Measurements from ENCODE around the gene USP3.
A peak's percentile ranks its signal among the peaks of the same experiment; 100 is the strongest.
"Not testable (repeated sequence)": the region's sequence is repeated elsewhere in the genome, so short reads cannot be mapped to it uniquely, and the experiment has no call there.

Gene USP3

GRCh38 chr15:63517202-63517601 is 12.8 kb downstream of the USP3 start:
- DNase-seq, result no peak

DNA sequence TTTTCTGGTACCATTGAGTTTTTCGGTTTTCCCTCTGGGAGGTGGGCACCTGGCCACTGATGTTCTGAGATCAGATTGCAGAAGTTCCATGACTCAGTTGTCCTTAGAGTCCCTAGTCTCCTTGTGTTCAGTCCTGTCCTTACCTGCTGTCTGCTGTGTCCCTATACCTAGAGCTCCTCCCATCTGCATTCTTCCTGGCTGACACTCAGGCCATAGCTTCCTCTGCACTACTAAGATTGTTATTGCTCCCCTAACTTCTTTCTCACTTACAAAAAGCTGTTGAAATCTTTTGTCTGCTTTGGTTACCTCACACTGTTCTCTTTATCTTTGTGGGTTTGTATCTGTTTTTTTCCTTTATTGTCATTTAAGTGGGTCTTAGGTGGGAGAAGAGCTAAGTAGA is 13.2 kb downstream of the USP3 start:
- DNase-seq, result no peak

DNA sequence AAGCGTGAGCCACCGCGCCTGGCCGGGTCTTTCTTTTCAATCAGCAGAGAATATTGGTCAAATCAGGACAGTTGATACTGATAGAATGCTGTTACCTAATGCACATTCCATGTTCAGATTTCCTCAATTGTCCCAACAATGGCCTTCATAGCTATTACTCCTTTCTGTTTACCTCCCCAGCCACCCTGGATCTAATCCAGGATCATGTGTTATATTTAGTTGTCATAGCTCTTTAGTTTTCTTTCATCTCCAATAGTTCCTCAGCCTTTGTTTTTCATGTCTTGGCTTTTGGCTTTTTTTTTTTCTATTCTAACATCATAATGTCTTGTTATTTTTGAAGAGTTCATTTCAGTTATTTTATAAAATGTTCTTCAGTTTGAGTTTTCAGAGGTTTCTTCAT is 14.6 kb downstream of the USP3 start:
- DNase-seq, result peak; percentile 38

- DNase-seq, result no peak
Observed at GRCh38 chr15:63519548-63520178, 15.3 kb downstream of the USP3 start.

DNA sequence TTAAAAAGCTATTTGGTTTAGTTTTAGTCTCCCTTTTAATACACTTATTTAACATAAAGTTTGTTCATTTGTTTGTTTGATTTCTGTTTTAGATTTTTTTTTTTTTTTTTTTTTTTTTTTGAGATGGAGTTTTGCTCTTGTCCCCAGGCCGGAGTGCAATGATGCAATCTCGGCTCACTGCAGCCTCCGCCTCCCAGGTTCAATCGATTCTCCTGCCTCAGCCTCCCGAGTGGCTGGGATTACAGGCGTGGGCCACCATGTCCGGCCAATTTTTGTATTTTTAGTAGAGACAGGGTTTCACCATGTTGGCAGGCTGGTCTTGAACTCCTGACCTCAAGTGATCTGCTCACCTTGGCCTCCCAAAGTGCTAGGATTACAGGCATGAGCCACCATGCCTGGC is 16.1 kb downstream of the USP3 start:
- not testable (repeated sequence) for DNase-seq

- DNase-seq, result no peak
Observed at GRCh38 chr15:63522225-63522578, 17.8 kb downstream of the USP3 start.

- no peak for DNase-seq
Observed at GRCh38 chr15:63523306-63523990, 19.1 kb downstream of the USP3 start.

DNA sequence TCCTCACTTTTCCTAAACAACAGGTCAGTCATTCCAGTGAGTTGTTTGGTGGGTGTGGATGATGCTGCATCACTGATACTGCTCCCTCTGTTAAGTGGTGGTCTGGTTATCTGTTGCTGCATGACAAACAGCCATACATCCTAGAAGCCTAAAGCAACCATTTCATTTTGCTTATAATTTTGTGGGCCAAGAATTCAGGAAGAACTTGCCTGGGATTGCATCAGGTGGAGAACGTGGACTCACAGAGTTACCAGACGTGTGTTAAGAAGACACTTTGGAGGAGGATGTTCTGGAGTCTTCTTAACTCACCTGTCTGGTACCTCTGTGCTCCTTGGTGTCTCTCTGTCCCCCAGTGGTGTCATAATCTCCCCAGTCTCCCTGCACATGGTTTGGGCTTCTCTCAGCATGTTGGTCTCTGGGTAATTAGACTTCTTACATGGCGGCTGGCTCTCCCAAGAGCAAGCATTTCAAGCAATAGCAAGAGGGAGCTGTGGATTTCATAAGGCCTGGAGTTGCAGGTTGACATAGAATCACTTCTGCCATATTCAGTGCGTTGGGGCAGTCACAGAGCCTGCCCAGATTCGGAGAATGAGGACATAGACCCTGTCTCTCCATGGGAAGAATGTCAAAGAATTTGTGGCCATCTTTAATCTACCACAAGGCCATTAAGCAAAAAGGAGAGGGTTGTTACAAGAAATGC is 20.1 kb downstream of the USP3 start:
- DNase-seq, result no peak

- no peak for DNase-seq
Observed at GRCh38 chr15:63526401-63526800, 22.0 kb downstream of the USP3 start.

DNA sequence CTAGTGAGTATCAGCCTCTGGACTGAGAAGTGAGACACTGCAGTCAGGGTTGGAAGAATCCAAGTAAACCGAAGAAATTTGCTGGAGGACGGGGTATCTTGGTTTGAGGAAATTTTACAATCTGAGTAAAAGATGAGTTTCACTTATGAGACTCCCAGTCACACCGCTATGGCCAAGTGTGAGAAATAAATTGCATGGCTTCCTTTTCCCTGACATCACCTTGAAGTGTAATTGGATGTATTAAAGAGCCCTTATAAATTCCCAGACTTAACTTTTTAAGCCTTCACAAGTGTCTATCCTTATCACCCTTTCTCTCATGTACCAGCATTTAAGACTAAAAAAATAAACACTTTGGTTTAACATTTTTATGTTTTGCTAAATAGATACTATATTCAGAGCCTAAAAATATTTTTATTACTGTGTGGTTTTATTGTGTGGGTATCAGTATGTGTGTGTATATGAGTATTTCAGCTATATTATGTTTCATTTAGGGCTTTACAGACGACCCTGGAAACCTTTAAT is 23.8 kb downstream of the USP3 start:
- DNase-seq, result no peak

DNA sequence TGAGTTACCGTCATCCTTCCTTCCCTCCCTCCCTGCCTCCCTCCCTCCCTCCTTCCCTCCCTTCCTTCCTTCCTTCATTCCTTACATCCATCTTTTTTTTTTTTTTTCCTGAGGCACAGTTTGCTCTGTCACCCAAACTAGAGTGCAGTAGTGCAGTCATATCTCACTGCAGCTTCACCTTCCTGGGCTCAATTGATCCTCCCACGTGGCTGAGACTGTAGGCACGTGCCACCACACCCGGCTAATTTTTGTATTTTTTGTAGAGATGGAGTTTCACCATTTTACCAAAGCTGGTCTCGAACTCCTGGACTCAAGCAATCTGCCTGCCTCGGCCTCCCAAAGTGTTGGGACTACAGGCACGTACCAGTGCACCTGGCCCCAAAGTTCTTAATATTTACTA is 25.8 kb downstream of the USP3 start:
- no peak for DNase-seq

GRCh38 chr15:63530752-63531299 is 26.4 kb downstream of the USP3 start:
- no peak for DNase-seq

GRCh38 chr15:63531586-63531985 is 27.2 kb downstream of the USP3 start:
- peak; percentile 24 for DNase-seq

- DNase-seq, result no peak
Observed at GRCh38 chr15:63532307-63532744, 27.9 kb downstream of the USP3 start.

- DNase-seq, result not testable (repeated sequence)
Observed at GRCh38 chr15:63534888-63535287, 30.5 kb downstream of the USP3 start.

DNA sequence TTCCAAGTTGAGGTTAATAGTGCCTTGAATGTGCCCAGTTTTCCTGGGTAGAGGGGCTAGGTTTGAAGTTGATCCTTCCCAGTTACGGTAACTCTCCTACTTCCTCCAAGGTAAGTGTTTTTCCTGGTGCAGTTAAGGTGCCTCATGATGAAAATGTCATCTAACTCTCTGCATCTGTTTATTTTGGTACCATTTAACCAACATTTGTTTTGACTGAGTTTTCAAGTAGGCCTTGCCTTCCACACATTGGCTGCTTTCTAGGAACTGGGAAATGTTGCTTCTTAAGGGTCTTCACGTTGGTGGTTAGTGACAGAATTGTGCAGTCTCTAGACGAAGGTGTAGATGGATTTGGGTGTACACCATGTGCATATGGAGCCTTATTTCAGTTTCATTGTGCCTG is 31.3 kb downstream of the USP3 start:
- no peak for DNase-seq

GRCh38 chr15:63538876-63539275 is 34.5 kb downstream of the USP3 start:
- no peak for DNase-seq

DNA sequence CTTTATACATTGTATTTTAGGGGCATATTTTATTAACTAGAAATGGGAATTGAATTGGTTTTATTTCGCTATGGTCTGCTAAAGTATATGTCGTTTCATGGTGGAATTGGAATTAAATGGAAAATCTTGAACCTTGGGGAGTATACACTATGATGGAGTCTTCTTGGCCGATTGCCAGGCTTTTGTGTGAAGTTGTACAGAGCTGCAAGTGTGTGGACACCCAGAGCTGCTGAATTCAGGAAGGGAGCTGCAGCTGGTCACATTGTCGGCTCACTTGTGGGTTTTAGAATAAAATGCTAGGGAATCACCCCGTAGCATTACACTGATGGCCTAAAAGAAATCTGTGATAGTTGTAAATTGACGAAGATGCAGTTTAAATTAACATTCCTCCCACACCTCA is 35.1 kb downstream of the USP3 start:
- peak; percentile 70 for DNase-seq

- no peak for DNase-seq
Observed at GRCh38 chr15:63539998-63540397, 35.6 kb downstream of the USP3 start.

- DNase-seq, result no peak
Observed at GRCh38 chr15:63540449-63540848, 36.1 kb downstream of the USP3 start.

DNA sequence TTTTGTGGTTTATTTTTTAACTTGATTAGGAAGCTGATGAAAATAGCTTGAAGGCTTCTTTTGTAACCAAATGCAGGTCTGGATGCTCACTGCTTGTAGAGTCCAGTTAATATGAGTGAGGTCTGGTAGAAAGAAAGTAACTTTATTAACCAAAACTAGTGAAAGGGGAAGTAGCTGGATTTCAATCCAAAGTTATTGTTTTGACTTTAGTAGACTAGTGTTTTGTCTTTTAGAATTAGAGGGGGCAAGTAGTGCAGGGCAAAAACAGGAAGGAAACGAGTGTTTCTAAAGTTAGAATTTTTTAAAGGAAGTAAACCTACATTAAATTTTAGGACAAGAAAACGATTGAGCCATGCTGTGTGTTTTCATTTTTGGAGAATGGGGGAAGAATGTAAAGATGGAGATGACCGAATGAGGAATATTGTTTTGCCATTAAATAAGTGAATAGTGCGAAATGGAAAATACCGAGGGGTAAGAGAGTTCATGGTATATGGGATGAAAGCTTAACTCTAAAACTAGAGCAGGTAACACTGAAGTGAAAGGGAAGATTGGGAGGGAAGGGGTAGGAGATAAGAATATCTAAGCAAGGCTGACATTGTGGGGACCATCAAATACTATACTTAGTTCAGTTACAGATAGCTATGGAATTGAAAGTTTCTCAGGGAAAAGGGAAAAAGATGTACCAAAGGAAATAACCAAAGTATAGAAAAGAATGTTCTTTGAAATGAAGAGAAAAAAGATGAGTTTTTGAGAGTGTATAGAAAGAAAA is 40.0 kb downstream of the USP3 start:
- DNase-seq, result no peak

DNA sequence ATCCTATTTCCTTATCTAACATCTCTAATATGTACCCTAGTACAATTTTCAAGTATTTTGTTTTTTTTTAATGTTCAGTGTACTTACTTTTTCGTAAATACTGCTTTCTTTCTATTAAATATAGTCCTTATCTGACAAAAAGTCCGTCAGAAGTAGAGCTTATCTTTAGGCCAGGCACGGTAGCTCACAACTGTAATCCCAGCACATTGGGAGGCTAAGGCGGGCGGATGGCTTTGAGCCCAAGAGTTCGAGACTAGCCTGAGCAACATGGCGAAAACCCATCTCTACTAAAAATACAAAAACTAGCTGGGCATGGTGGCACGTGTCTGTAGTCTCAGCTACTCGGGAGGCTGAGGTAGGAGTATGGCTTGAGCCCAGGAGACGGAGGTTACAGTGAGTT is 41.1 kb downstream of the USP3 start:
- no peak for DNase-seq

DNA sequence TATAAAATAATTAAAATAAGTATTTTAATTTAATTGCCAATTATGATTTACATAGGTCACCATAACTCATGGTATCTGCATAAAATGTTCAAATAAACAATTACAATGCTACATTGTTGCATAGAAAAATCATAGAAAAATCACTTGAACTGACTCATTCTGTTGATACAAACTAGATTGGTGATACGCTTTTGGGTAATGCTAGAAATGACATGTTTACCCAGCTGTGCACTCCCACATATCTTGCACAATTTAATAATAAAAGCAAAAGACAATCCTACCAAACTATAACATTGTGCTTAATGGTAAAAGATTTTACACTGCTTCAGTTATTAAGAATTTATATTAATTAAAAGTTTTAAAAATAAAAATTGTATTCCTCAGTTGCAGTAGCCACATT is 47.0 kb downstream of the USP3 start:
- peak; percentile 27 for DNase-seq
